Panc1 (cell line): Measurements from ENCODE around the gene TRNP1. TPM values are rescaled to one million over a fixed set of nuclear protein-coding genes. Genes with fewer than 3 reads are reported as not detected.

Experiments
- ATAC-seq: fragments of 200-7000 bp; cut with Tn5 transposase; 2 replicates; pipeline ENCODE4 v1.9.1; 2020; ENCODE audit warnings: mild to moderate bottlenecking, moderate library complexity
- BruUV-seq: library from RNA; stranded (reverse); fragments of 400-500 nt; replicated peaks from 2 replicates; lab custom pipeline; 2021; lab: Mats Ljungman, UMichigan
- CTCF ChIA-PET: fragments of 300-600 bp; sonication (Branson Sonifier 250); formaldehyde crosslinking; loops from one replicate; lab custom pipeline; 2022; ENCODE audit warnings: antibody characterized with exemption; lab: Charles Lee
- POLR2A ChIA-PET: fragments of 300-600 bp; sonication (Branson Sonifier 250); formaldehyde crosslinking; loops from one replicate; lab custom pipeline; 2022; ENCODE audit warnings: antibody characterized with exemption; lab: Charles Lee
- DNase-seq: peaks from one replicate; pipeline ENCODE4 v3.0.0-alpha.2; 2010; ENCODE audit warnings: low read depth, low spot score
- H3K27ac ChIP-seq: 2 replicates; pipeline ENCODE4 v1.5.1; 2011; ENCODE audit warnings: mild to moderate bottlenecking, low read length, inconsistent platforms
- H3K27me3 ChIP-seq: fragments of 200-500 bp; sonication (Bioruptor generic); 2 replicates; pipeline ENCODE4 v1.6.0; 2014; ENCODE audit warnings: low read length, inconsistent platforms; ENCODE audit not compliant: control insufficient read depth, insufficient read depth
- H3K36me3 ChIP-seq: fragments of 200-500 bp; sonication (Bioruptor generic); 2 replicates; pipeline ENCODE4 v1.5.1; 2014; ENCODE audit warnings: inconsistent platforms, mild to moderate bottlenecking, low read length, moderate library complexity; ENCODE audit not compliant: control insufficient read depth, insufficient read depth
- H3K4me1 ChIP-seq: 2 replicates; pipeline ENCODE4 v1.5.1; 2011; ENCODE audit warnings: inconsistent platforms, mild to moderate bottlenecking, low read length, moderate library complexity; ENCODE audit not compliant: control insufficient read depth, insufficient read depth
- H3K4me3 ChIP-seq, 2 experiments: 2 replicates each; pipeline ENCODE4 v1.5.1; 2011 to 2012; ENCODE audit warnings: low read depth in 2 of 2, low read length in 2 of 2, mild to moderate bottlenecking in 2 of 2, inconsistent platforms in 1 of 2, moderate library complexity in 1 of 2
- H3K9me3 ChIP-seq: fragments of 200-500 bp; sonication (Bioruptor generic); 2 replicates; pipeline ENCODE4 v1.5.1; 2014; ENCODE audit warnings: low read depth, mild to moderate bottlenecking, inconsistent platforms, low read length, moderate library complexity; ENCODE audit not compliant: control insufficient read depth, insufficient read depth
- CTCF ChIP-seq: fragments of 450-650 bp; IDR thresholded peaks from 2 replicates; pipeline ENCODE4 v1.5.1; 2017; ENCODE audit warnings: mild to moderate bottlenecking
- POLR2AphosphoS5 ChIP-seq: IDR thresholded peaks from 2 replicates; pipeline ENCODE4 v1.6.1; 2012; ENCODE audit warnings: mild to moderate bottlenecking, low read depth, low read length, moderate library complexity
- SIN3A ChIP-seq: IDR thresholded peaks from 2 replicates; pipeline ENCODE4 v1.6.1; 2012; ENCODE audit warnings: low read depth, mild to moderate bottlenecking, low read length, moderate library complexity, borderline replicate concordance; ENCODE audit not compliant: insufficient read depth
- TCF7L2 ChIP-seq: IDR thresholded peaks from 2 replicates; pipeline ENCODE4 v1.6.1; 2011; ENCODE audit warnings: mild to moderate bottlenecking, low read depth, low read length, inconsistent platforms
- in situ Hi-C: cut with HindIII; loops from 2 replicates; pipeline ENCODE4 v1.10.0; 2016; ENCODE audit warnings: low sequenced_read_pairs, low pct_unique_long_range_greater_than_20kb
- intact Hi-C: fragments of 100-400 bp; cut with micrococcal nuclease; formaldehyde crosslinking; loops from one replicate; pipeline ENCODE4 v1.10.0; 2022; ENCODE audit not compliant: unreplicated experiment
- total RNA-seq: library from RNA; stranded (reverse); gene quantifications from one replicate; pipeline ENCODE4 v1.2.1, GENCODE V29; 2021; ENCODE audit not compliant: unreplicated experiment
- TF ChIP-seq, protein P1 (sequence below), 2 experiments: IDR thresholded peaks; 2 replicates each; pipeline ENCODE4 v1.6.1; 2011 to 2012; ENCODE audit warnings: low read depth in 2 of 2, control low read depth in 1 of 2, low read length in 1 of 2, mild to moderate bottlenecking in 1 of 2, moderate library complexity in 1 of 2; ENCODE audit not compliant: insufficient read depth in 1 of 2

TRNP1 gene
- total RNA-seq, 1 experiment from 2014 or later: 81.2 TPM

DNA sequence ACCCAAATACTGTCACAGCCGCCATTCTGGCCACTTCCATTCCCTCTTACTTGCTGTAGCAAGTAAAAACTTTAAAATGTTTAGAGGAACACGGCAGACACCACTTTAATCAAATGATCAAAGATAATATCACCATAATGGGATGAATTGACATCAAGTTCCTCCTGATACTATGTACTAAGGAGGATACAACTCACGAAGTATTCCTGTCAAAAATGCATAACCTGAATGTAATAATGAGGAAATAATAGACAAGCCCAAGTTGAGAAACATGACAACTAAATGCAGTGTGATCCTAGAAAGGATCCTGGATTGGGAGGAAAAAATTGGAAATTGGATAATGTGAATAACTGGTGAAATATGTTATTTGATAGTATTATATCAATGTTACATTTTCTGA, 37.2 kb upstream of the TRNP1 start:
- H3K27ac ChIP-seq: no peak overlapping the region
- intact Hi-C loops: no loop called here
- no peaks in the 10 kb centered on the region for H3K27me3 ChIP-seq
- in situ Hi-C loops: no loop called here
- peaks cover 4% of the 10 kb centered on the region; the same call in 1 of the 2 replicates for H3K4me1 ChIP-seq
- ATAC-seq: no peak
- TF ChIP-seq CTCF: no peak
- TF ChIP-seq SIN3A: no peak
- TF ChIP-seq, protein P1, sequence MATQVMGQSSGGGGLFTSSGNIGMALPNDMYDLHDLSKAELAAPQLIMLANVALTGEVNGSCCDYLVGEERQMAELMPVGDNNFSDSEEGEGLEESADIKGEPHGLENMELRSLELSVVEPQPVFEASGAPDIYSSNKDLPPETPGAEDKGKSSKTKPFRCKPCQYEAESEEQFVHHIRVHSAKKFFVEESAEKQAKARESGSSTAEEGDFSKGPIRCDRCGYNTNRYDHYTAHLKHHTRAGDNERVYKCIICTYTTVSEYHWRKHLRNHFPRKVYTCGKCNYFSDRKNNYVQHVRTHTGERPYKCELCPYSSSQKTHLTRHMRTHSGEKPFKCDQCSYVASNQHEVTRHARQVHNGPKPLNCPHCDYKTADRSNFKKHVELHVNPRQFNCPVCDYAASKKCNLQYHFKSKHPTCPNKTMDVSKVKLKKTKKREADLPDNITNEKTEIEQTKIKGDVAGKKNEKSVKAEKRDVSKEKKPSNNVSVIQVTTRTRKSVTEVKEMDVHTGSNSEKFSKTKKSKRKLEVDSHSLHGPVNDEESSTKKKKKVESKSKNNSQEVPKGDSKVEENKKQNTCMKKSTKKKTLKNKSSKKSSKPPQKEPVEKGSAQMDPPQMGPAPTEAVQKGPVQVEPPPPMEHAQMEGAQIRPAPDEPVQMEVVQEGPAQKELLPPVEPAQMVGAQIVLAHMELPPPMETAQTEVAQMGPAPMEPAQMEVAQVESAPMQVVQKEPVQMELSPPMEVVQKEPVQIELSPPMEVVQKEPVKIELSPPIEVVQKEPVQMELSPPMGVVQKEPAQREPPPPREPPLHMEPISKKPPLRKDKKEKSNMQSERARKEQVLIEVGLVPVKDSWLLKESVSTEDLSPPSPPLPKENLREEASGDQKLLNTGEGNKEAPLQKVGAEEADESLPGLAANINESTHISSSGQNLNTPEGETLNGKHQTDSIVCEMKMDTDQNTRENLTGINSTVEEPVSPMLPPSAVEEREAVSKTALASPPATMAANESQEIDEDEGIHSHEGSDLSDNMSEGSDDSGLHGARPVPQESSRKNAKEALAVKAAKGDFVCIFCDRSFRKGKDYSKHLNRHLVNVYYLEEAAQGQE (IDR thresholded peaks at IDR 0.05; ENCODE audit: insufficient read depth in 1 of 2, low read depth in 2 of 2, low read length in 1 of 2): no peak
- no peak for TF ChIP-seq POLR2AphosphoS5
- TF ChIP-seq TCF7L2: no peak
- ChIA-PET CTCF (no interaction called here), POLR2A (interaction anchor here (0.6 kb wide), 1 partner anchor 9 kb away, joined by 3 read pairs; no protein-coding TSS in a partner anchor)
- peaks cover 6% of the 10 kb centered on the region; the same call in 1 of the 2 replicates for H3K9me3 ChIP-seq
- H3K4me3 ChIP-seq: no peak overlapping the region
- BruUV-seq: no TSS peak
- DNase-seq: no peak
- no peaks in the 10 kb centered on the region; the same call in 1 of the 2 replicates for H3K36me3 ChIP-seq

GRCh38 chr1:26957306-26957705, 36.2 kb upstream of the TRNP1 start:
- peaks cover 11% of the 10 kb centered on the region for H3K4me1 ChIP-seq
- H3K36me3 ChIP-seq: no peaks in the 10 kb centered on the region; the same call in 1 of the 2 replicates
- no peaks in the 10 kb centered on the region for H3K27me3 ChIP-seq
- in situ Hi-C loops: no loop called here
- TF ChIP-seq SIN3A (no peak), CTCF (no peak), POLR2AphosphoS5 (no peak), TCF7L2 (no peak)
- TF ChIP-seq, protein P1 (IDR thresholded peaks at IDR 0.05; ENCODE audit: insufficient read depth in 1 of 2, low read depth in 2 of 2, low read length in 1 of 2): no peak
- ChIA-PET CTCF (no interaction called here), POLR2A (no interaction called here)
- H3K9me3 ChIP-seq: peaks cover 6% of the 10 kb centered on the region; the same call in 1 of the 2 replicates
- intact Hi-C loops: no loop called here
- BruUV-seq: no TSS peak
- DNase-seq: no peak
- H3K4me3 ChIP-seq: no peak overlapping the region
- no peak for ATAC-seq
- H3K27ac ChIP-seq: no peak overlapping the region
